Neutrophil (primary cell): ENCODE results near the gene MAN1B1.

ENCODE experiments used
- H3K27ac ChIP-seq: fragments of 200-600 bp; sonication (generic); 2 replicates; pipeline ENCODE4 v1.5.1; 2016; ENCODE audit warnings: mild to moderate bottlenecking, moderate library complexity
- H3K27me3 ChIP-seq: fragments of 200-600 bp; sonication (generic); 2 replicates; pipeline ENCODE4 v1.6.0; 2016; ENCODE audit warnings: mild to moderate bottlenecking
- H3K36me3 ChIP-seq: fragments of 200-600 bp; sonication (generic); 2 replicates; pipeline ENCODE4 v1.5.1; 2017
- H3K4me1 ChIP-seq, 2 experiments: fragments of 200-600 bp in 1 of 2; sonication (generic) in 1 of 2; 1 replicate in 1 of 2; 2 replicates in 1 of 2; pipeline versions ENCODE4 v1.5.1 to v1.6.1; 2013 to 2016; ENCODE audit warnings: low read depth in 1 of 2, low read length in 1 of 2, mild to moderate bottlenecking in 1 of 2, moderate library complexity in 1 of 2; ENCODE audit not compliant: control insufficient read depth in 1 of 2, insufficient read depth in 1 of 2
- H3K4me3 ChIP-seq, 2 experiments: fragments of 200-600 bp in 1 of 2; sonication (generic) in 1 of 2; 1 replicate in 1 of 2; 2 replicates in 1 of 2; pipeline ENCODE4 v1.5.1; 2013 to 2016; ENCODE audit warnings: low read depth in 1 of 2, low read length in 1 of 2, mild to moderate bottlenecking in 1 of 2, moderate library complexity in 1 of 2
- H3K9me3 ChIP-seq: fragments of 200-600 bp; sonication (generic); 2 replicates; pipeline ENCODE4 v1.5.1; 2016
- CTCF ChIP-seq: fragments of 200-600 bp; sonication (generic); IDR thresholded peaks from 2 replicates; pipeline ENCODE4 v1.5.1; 2016; ENCODE audit warnings: antibody characterized with exemption

Gene MAN1B1

GRCh38 chr9:137040568-137040967 lies 46.2 kb upstream of the MAN1B1 start:
- H3K36me3 ChIP-seq: peaks cover 35% of the 10 kb centered on the region
- TF ChIP-seq CTCF: no peak
- peaks cover 9 to 10% of the 10 kb centered on the region in 2 experiments for H3K4me1 ChIP-seq
- H3K9me3 ChIP-seq: no peaks in the 10 kb centered on the region
- no peak overlapping the region for H3K4me3 ChIP-seq
- H3K27ac ChIP-seq: no peak overlapping the region
- H3K27me3 ChIP-seq: peaks cover 52% of the 10 kb centered on the region

- Histone ChIP-seq H3K4me3 (no peak overlapping the region), H3K36me3 (peaks cover 29% of the 10 kb centered on the region)
- TF ChIP-seq CTCF: no peak
These were observed 45.7 kb upstream of the MAN1B1 start for GRCh38 chr9:137041124-137041523.

GRCh38 chr9:137042751-137043727 lies 43.7 kb upstream of the MAN1B1 start:
- H3K36me3 ChIP-seq: peaks cover 12% of the 10 kb centered on the region
- no peaks in the 10 kb centered on the region for H3K9me3 ChIP-seq
- no peak overlapping the region for H3K4me3 ChIP-seq
- H3K4me1 ChIP-seq: peaks cover 11 to 13% of the 10 kb centered on the region in 2 experiments
- peaks cover 77% of the 10 kb centered on the region for H3K27me3 ChIP-seq
- no peak overlapping the region for H3K27ac ChIP-seq
- TF ChIP-seq CTCF: no peak

More at GRCh38 chr9:137041124-137041523, 45.7 kb upstream of the MAN1B1 start:
- no peaks in the 10 kb centered on the region for H3K9me3 ChIP-seq
- H3K27ac ChIP-seq: no peak overlapping the region
- peaks cover 7 to 9% of the 10 kb centered on the region in 2 experiments for H3K4me1 ChIP-seq
- peaks cover 58% of the 10 kb centered on the region for H3K27me3 ChIP-seq

GRCh38 chr9:137044037-137044436 lies 42.7 kb upstream of the MAN1B1 start:
- Histone ChIP-seq H3K4me1 (peaks cover 11 to 13% of the 10 kb centered on the region in 2 experiments), H3K4me3 (no peak overlapping the region)

More at GRCh38 chr9:137044037-137044436, 42.7 kb upstream of the MAN1B1 start:
- Histone ChIP-seq H3K27me3 (peaks cover 87% of the 10 kb centered on the region), H3K36me3 (peaks cover 2% of the 10 kb centered on the region), H3K9me3 (no peaks in the 10 kb centered on the region), H3K27ac (no peak overlapping the region)
- TF ChIP-seq CTCF: no peak
